ENCODE data around the gene FIG4.
"Not testable (repeated sequence)": the region's sequence is repeated elsewhere in the genome, so short reads cannot be mapped to it uniquely, and the experiment has no call there.

The FIG4 gene

GRCh38 chr6:109759098-109759955 lies 68.2 kb downstream of the FIG4 start:
- no peak for DNase-seq (ENCODE audit: low read depth in 2 of 2)

DNA sequence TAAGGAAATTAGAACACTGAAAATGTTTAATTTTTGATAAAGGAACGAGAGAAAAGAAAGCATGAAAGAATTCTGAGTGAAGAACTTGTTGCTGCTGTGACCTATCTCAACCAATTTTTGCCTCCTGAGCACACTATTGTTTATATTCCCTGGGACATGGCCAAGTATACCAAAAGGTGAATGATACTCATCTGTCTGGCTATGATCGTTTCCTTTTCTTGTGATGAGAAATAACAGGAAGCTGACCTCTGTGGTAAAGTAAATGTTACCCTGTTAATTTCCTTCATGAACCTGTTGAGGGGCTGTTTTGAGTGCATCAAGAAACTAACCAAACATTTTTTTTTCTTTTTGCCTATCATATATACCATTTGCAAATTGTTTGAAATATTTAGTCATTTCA lies 69.1 kb downstream of the FIG4 start:
- no peak for DNase-seq (ENCODE audit: low read depth in 2 of 2)

GRCh38 chr6:109762166-109762565 lies 71.1 kb downstream of the FIG4 start:
- no peak for DNase-seq (ENCODE audit: low read depth in 2 of 2)

GRCh38 chr6:109762769-109763441 lies 71.8 kb downstream of the FIG4 start:
- no peak for DNase-seq (ENCODE audit: low read depth in 2 of 2)

GRCh38 chr6:109766167-109766566 lies 75.1 kb downstream of the FIG4 start:
- DNase-seq (ENCODE audit: low read depth in 2 of 2), result no peak

DNA sequence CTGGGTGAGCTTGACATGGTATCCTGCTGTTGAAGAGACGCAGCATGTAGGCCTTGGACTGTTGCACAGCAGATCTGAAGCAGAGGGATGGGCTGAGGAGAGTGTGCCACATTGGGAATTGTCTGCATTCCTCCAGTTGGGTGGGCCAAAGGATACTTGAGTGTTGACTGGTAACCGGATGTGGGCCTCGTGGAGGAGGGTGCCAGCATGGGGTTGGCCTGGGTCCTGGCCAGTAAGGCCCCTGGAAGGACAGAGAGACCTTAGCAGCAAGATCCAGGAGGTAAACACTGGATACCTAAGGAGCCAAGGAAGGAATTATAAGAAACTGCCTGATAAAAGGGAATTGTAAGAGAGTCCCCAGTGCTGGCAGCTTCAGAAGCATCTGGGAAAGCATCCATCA lies 76.9 kb downstream of the FIG4 start:
- DNase-seq (ENCODE audit: low read depth in 2 of 2), result no peak

DNA sequence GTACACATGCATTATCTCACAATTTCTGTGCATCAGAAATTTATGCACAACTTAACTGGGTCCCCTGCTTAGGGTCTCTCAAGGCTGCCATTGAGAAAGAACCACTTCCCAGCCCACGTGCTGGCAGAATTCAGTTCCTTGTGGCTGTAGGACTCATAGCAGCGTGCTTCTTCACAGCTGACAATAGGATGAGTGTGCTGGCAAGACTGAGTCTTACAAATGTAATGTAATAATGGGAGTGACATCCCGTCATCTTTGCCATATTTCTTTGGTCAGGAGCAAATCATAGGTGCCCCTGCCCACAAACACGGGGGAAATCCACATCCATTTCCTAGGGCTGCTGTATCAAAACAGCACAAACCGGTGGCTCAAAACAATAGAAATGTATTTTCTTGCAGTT lies 77.4 kb downstream of the FIG4 start:
- DNase-seq (ENCODE audit: low read depth in 2 of 2), result no peak

DNA sequence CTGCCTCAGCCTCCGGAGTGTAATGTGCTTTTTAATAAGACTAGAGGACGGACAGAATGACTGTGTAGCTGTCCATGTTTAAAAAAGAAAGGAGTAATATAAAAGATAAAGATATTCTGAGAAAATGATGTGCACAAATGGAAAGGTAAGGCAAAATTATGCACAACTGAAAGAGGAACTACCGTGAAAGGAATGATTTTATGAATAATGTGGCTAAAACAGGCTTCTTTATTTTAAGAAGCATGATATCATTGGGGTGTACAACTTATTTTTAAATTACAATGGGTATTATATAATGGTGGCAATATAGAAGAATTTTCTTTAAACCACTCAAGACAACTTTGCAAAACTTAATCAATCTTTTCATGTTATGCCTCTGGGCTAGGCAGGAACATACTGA lies 78.1 kb downstream of the FIG4 start:
- no peak for DNase-seq (ENCODE audit: low read depth in 2 of 2)

DNA sequence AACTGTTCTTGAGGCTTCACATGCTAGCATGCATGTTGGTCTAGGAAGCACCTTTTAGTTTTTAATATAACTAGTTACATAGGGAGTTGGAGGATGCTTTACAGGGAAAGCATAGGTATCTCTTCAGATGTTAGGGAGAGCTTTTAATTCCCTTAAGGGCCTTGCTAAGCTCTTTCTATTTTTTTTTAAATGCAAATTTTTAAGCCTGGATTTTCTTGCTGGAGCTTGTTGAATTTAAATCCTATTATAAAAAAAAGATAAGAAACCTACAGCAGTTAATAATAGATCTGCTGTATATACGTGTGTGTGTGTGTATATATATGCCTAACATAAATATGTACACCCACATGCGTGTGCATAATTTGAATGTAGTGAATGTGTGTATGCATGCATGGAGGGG lies 79.0 kb downstream of the FIG4 start:
- no peak for DNase-seq (ENCODE audit: low read depth in 2 of 2)

GRCh38 chr6:109770779-109771178 lies 79.7 kb downstream of the FIG4 start:
- DNase-seq (ENCODE audit: low read depth in 2 of 2), result no peak

DNA sequence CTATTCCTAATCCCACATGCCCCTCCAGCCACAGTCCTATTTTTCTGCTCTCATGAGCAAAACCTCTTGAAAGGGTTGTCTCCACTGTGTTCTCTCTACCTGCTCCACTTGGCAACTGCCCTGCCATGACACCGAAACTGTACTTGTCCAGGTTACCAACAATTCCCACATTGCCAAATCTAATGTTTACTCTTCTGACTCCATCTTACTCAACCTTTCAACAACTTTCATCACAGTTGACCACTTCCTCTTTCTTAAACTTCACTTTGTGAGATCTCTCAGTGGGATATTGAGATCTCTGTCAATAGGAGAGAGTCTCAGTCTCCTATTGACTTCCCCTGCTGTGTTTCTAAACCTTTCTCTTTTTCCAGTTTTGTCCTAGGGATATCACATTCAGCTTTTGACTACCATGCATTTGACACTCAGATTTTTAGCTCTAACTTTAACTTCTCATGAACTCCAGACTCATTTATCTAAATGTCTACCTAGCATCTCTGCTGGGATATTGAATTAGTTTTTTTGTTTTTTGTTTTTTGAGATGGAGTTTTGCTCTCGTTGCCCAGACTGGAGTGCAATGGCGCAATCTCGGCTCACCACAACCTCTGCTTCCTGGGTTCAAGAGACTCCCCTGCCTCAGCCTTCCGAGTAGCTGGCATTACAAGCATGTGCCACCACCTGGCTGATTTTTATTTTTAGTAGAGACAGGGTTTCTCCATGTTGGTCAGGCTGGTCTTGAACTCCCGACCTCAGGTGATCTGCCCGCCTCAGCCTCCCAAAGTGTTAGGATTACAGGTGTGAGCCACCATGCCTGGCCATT lies 81.1 kb downstream of the FIG4 start:
- DNase-seq (ENCODE audit: low read depth in 2 of 2), result not testable (repeated sequence)

DNA sequence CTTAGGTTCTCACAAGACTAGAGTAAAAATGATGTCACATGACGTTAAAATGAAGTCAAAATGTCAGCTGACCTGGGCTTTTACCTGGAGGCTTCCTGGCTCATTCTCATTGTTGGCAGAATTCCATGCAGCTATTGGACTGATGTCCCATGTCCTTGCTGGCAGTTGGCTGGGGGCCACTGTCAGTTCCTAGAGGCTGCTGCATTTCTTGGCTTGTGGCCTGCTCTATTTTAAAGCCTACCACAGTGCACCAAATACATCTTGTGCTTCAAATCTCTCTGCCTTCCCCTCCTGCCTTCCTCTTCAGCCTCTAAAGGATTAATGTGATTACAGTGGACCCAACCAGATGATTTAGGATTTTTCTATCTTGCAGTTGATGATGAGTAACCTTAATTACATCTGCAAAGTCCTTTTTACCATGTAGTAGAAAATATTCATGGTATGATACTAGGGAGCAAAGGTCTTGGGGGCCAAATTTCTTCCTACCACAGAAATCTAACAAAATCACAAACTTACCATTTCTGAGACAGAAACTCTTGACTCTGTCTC lies 81.9 kb downstream of the FIG4 start:
- DNase-seq (ENCODE audit: low read depth in 2 of 2), result no peak

DNA sequence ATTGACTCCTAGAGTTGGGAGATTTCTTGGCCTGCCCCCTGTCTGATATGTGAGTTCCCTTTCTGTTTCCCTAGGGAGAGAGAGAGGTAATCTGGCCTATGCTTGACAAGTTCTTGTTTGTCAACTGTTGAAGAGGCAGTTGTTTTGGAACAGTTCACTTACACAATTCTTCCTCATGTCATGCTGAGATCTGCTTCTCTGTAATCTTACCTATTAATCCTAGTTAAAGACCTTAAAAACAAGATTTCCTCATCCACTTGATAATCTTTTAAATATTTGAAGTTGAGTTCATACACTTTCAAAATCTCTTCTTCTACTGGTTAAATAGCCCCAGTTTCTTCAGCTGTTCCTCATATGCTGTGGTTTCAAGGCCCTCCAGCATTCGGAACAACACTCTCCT lies 89.9 kb downstream of the FIG4 start:
- no peak for DNase-seq (ENCODE audit: low read depth in 2 of 2)

- DNase-seq (ENCODE audit: low read depth in 2 of 2), result no peak
Observed at GRCh38 chr6:109782491-109782999, 91.4 kb downstream of the FIG4 start.

GRCh38 chr6:109783250-109783986 lies 92.3 kb downstream of the FIG4 start:
- no peak for DNase-seq (ENCODE audit: low read depth in 2 of 2)

DNA sequence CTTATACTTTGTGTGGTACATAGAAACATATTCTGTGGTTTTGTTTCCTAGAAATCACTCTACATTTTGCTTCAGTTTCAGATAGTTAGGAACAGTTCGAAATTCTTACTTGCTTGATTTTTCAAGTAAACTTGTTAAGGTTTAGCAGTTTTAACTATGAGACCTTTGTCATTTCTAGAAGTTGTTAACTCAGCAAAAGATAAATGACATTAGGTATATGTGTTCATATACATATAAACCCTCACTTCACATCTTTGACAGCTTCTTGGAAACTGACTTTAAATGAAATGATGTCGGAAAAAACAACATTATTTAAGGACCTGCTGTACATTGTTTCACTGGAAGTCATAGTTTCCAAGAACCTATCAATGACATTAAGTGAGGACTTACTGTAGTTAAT lies 96.2 kb downstream of the FIG4 start:
- DNase-seq (ENCODE audit: low read depth in 2 of 2), result no peak

GRCh38 chr6:109788687-109789086 lies 97.6 kb downstream of the FIG4 start:
- no peak for DNase-seq (ENCODE audit: low read depth in 2 of 2)

- DNase-seq (ENCODE audit: low read depth in 2 of 2), result no peak
Observed at GRCh38 chr6:109790131-109790530, 99.0 kb downstream of the FIG4 start.

DNA sequence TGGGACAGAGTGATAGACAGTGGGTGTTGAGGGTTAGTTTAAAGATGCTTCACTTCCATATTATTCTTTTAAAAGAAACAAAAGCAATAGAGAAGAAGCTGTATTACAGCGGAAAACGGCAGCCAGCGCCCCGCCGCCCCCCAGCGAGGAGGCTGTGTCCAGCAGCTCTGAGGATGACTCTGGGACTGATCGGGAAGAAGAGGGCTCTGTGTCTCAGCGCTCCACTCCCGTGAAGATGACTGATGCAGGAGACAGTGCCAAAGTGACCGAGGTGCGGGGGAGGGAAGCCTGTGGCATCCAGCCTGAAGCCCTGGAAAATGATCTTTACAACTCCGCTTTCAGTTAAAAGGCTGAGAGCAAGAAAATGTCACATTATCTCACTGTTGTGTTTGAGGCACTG lies 100.2 kb downstream of the FIG4 start:
- DNase-seq (ENCODE audit: low read depth in 2 of 2), result no peak

- no peak for DNase-seq (ENCODE audit: low read depth in 2 of 2)
Observed at GRCh38 chr6:109793021-109793420, 101.9 kb downstream of the FIG4 start.

GRCh38 chr6:109793792-109794191 lies 102.7 kb downstream of the FIG4 start:
- peak in 1 of 2 donors; percentile 2 for DNase-seq (ENCODE audit: low read depth in 2 of 2)
